CD4-positive, alpha-beta T cell treated with Interleukin-6 at 100 ng/mL for 8 hours (primary cell): ENCODE results near the gene PAK1IP1.
"Not testable (repeated sequence)": the region's sequence is repeated elsewhere in the genome, so short reads cannot be mapped to it uniquely, and the experiment has no call there.

Source experiments
- DNase-seq: peaks from one replicate; pipeline ENCODE4 v3.0.0-alpha.2; 2020; ENCODE audit warnings: mixed read lengths, low spot score

The PAK1IP1 gene

GRCh38 chr6:10743515-10743914, 48.7 kb downstream of the PAK1IP1 start:
- no peak for DNase-seq

GRCh38 chr6:10745116-10745515, 50.3 kb downstream of the PAK1IP1 start:
- DNase-seq: no peak

GRCh38 chr6:10746915-10747250, 52.1 kb downstream of the PAK1IP1 start:
- DNase-seq: no peak

- DNase-seq: peak; percentile 99
These were observed 52.6 kb downstream of the PAK1IP1 start, which contains the start of gene TMEM14B for GRCh38 chr6:10747251-10747972. TSS of gene TMEM14B (plus strand) at chr6:10747805. CDS start at chr6:10749246, 1,441 bp downstream.

GRCh38 chr6:10749734-10750133, 55.0 kb downstream of the PAK1IP1 start:
- no peak for DNase-seq

GRCh38 chr6:10750568-10750967, 55.8 kb downstream of the PAK1IP1 start:
- DNase-seq: not testable (repeated sequence)

GRCh38 chr6:10751757-10752156, 57.0 kb downstream of the PAK1IP1 start:
- DNase-seq: not testable (repeated sequence)

- no peak for DNase-seq
These were observed 61.3 kb downstream of the PAK1IP1 start for GRCh38 chr6:10756085-10756484.
